Ishikawa (cell line): ENCODE results near the gene INPP4A.

Experiments
- CEBPB ChIP-seq: IDR thresholded peaks from 2 replicates; pipeline ENCODE4 v1.6.1; 2012
- CREB1 ChIP-seq: IDR thresholded peaks from 2 replicates; pipeline ENCODE4 v1.6.1; 2012; ENCODE audit warnings: low read depth
- EGR1 ChIP-seq: IDR thresholded peaks from 2 replicates; pipeline ENCODE4 v1.6.1; 2012
- EP300 ChIP-seq: IDR thresholded peaks from 2 replicates; pipeline ENCODE4 v1.6.1; 2012; ENCODE audit warnings: borderline replicate concordance
- FOXM1 ChIP-seq: IDR thresholded peaks from 2 replicates; pipeline ENCODE4 v1.6.1; 2012; ENCODE audit warnings: low read depth, borderline replicate concordance
- NFIC ChIP-seq: IDR thresholded peaks from 2 replicates; pipeline ENCODE4 v1.6.1; 2012
- RAD21 ChIP-seq: IDR thresholded peaks from 2 replicates; pipeline ENCODE4 v1.6.1; 2012; ENCODE audit warnings: low read depth
- TAF1 ChIP-seq: IDR thresholded peaks from 2 replicates; pipeline ENCODE4 v1.6.1; 2012; ENCODE audit warnings: low read depth, mild to moderate bottlenecking
- TCF12 ChIP-seq: IDR thresholded peaks from 2 replicates; pipeline ENCODE4 v1.6.1; 2012; ENCODE audit warnings: low read depth
- TEAD4 ChIP-seq: IDR thresholded peaks from 2 replicates; pipeline ENCODE4 v1.6.1; 2012
- YY1 ChIP-seq: IDR thresholded peaks from 2 replicates; pipeline ENCODE4 v1.6.1; 2012; ENCODE audit warnings: low read depth
- ZBTB7A ChIP-seq: IDR thresholded peaks from 2 replicates; pipeline ENCODE4 v1.6.1; 2012; ENCODE audit warnings: low read depth
- TF ChIP-seq, protein P1 (sequence below): IDR thresholded peaks from 2 replicates; pipeline ENCODE4 v1.6.1; 2012
- TF ChIP-seq, protein P2 (sequence below): IDR thresholded peaks from 2 replicates; pipeline ENCODE4 v1.6.1; 2012; ENCODE audit warnings: low read depth, mild to moderate bottlenecking
- TF ChIP-seq, protein P3 (sequence below): IDR thresholded peaks from 2 replicates; pipeline ENCODE4 v1.6.1; 2012

Gene INPP4A

DNA sequence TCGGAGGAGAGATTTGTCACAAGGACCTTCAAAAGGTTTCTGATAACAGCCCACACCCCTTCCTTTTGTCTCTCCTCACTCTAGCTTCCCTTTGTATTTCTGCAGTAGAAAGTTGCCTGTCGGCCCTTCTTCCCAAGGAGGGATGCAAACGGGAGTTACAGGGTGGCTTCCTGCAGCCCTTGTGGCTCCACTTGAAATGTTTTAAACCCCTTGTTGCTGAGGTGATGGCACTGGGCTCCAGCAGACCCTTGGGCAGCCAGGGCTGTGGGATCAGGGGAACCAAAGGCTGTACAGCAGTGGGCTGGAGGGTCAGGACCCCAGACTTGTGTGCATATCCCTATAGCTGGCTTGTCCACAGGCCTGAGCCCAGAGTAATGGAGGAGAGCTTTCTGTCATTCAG lies 101.5 kb downstream of the INPP4A start:
- TF ChIP-seq EP300 (no peak), YY1 (no peak), CEBPB (no peak), FOXM1 (no peak), ZBTB7A (no peak), NFIC (no peak), TEAD4 (no peak), TAF1 (no peak), TCF12 (no peak), CREB1 (no peak), EGR1 (no peak)
- TF ChIP-seq, protein P1, sequence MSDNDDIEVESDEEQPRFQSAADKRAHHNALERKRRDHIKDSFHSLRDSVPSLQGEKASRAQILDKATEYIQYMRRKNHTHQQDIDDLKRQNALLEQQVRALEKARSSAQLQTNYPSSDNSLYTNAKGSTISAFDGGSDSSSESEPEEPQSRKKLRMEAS, result no peak
- TF ChIP-seq, protein P2, sequence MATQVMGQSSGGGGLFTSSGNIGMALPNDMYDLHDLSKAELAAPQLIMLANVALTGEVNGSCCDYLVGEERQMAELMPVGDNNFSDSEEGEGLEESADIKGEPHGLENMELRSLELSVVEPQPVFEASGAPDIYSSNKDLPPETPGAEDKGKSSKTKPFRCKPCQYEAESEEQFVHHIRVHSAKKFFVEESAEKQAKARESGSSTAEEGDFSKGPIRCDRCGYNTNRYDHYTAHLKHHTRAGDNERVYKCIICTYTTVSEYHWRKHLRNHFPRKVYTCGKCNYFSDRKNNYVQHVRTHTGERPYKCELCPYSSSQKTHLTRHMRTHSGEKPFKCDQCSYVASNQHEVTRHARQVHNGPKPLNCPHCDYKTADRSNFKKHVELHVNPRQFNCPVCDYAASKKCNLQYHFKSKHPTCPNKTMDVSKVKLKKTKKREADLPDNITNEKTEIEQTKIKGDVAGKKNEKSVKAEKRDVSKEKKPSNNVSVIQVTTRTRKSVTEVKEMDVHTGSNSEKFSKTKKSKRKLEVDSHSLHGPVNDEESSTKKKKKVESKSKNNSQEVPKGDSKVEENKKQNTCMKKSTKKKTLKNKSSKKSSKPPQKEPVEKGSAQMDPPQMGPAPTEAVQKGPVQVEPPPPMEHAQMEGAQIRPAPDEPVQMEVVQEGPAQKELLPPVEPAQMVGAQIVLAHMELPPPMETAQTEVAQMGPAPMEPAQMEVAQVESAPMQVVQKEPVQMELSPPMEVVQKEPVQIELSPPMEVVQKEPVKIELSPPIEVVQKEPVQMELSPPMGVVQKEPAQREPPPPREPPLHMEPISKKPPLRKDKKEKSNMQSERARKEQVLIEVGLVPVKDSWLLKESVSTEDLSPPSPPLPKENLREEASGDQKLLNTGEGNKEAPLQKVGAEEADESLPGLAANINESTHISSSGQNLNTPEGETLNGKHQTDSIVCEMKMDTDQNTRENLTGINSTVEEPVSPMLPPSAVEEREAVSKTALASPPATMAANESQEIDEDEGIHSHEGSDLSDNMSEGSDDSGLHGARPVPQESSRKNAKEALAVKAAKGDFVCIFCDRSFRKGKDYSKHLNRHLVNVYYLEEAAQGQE, result no peak
- TF ChIP-seq, protein P3, sequence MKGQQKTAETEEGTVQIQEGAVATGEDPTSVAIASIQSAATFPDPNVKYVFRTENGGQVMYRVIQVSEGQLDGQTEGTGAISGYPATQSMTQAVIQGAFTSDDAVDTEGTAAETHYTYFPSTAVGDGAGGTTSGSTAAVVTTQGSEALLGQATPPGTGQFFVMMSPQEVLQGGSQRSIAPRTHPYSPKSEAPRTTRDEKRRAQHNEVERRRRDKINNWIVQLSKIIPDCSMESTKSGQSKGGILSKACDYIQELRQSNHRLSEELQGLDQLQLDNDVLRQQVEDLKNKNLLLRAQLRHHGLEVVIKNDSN, result no peak

- TF ChIP-seq CEBPB (no peak), NFIC (no peak), TCF12 (no peak), CREB1 (no peak), TAF1 (no peak), EP300 (no peak)
- TF ChIP-seq, protein P3, result no peak
These were observed 102.6 kb downstream of the INPP4A start for GRCh38 chr2:98547092-98547790.

GRCh38 chr2:98548920-98549818 lies 104.5 kb downstream of the INPP4A start:
- TF ChIP-seq, protein P3, result no peak

- TF ChIP-seq EP300 (no peak), TAF1 (no peak), TEAD4 (no peak), CEBPB (no peak), TCF12 (no peak), RAD21 (no peak)
- TF ChIP-seq, protein P2, result no peak
- TF ChIP-seq, protein P3, result no peak
These were observed 105.5 kb downstream of the INPP4A start for GRCh38 chr2:98550165-98550564.

GRCh38 chr2:98551316-98551715 lies 106.7 kb downstream of the INPP4A start:
- TF ChIP-seq, protein P3, result no peak
- TF ChIP-seq TEAD4, result no peak
